ENCODE measurements around the gene C4orf50.

- no peak for TF ChIP-seq CTCF (IDR thresholded peaks at IDR 0.05; ENCODE audit: low read depth, low read length)
- no peak for TF ChIP-seq EZH2phosphoT487 (IDR thresholded peaks at IDR 0.05; ENCODE audit: low read depth)
Measured at GRCh38 chr4:6047130-6047673, 29.0 kb upstream of the C4orf50 start.
